ENCODE measurements around the gene HVCN1. TPM values are rescaled to one million over a fixed set of nuclear protein-coding genes. Genes with fewer than 3 reads are reported as not detected.

The HVCN1 gene
- total and polyA plus RNA-seq, 2 of the 8 experiments (the other 6 are each of a cell fraction or from before 2014, with no cell fraction given) = 5.8 to 11.2 TPM

GRCh38 chr12:110600254-110600653, 88.7 kb downstream of the HVCN1 start (continued):
- TF ChIP-seq ATF2 (IDR thresholded peaks at IDR 0.05; ENCODE audit: low read length) (no peak), CBX8 (IDR thresholded peaks at IDR 0.05; ENCODE audit: borderline replicate concordance, low read depth, low read length) (no peak), SIX5 (IDR thresholded peaks at IDR 0.05; ENCODE audit: low read depth, low read length) (no peak), HDAC2 (IDR thresholded peaks at IDR 0.05; ENCODE audit: borderline replicate concordance in 1 of 2, low read depth in 2 of 2, low read length in 2 of 2) (no peak), SIN3A (conservative IDR thresholded peaks at IDR 0.05 in 1 of 2, IDR thresholded peaks at IDR 0.05 in 1 of 2; ENCODE audit: low read depth in 1 of 2, low read length in 2 of 2) (no peak), JUND (IDR thresholded peaks at IDR 0.05; ENCODE audit: low read length) (no peak), ATF3 (IDR thresholded peaks at IDR 0.05; ENCODE audit: insufficient read depth, low read depth, low read length) (no peak), USF2 (IDR thresholded peaks at IDR 0.05; ENCODE audit: low read length) (no peak), POU5F1 (IDR thresholded peaks at IDR 0.05; ENCODE audit: low read depth, low read length) (no peak), CBX5 (IDR thresholded peaks at IDR 0.05; ENCODE audit: low read depth, low read length) (no peak), POLR2AphosphoS5 (IDR thresholded peaks at IDR 0.05; ENCODE audit: low read depth, low read length) (no peak), SUZ12 (IDR thresholded peaks at IDR 0.05; ENCODE audit: low read length) (no peak), TEAD4 (IDR thresholded peaks at IDR 0.05; ENCODE audit: low read depth, low read length) (no peak), RFX5 (IDR thresholded peaks at IDR 0.05; ENCODE audit: borderline replicate concordance, low read depth, low read length) (no peak)

All from H1 (cell line).